ENCODE measurements around the gene ANO1.

DNA sequence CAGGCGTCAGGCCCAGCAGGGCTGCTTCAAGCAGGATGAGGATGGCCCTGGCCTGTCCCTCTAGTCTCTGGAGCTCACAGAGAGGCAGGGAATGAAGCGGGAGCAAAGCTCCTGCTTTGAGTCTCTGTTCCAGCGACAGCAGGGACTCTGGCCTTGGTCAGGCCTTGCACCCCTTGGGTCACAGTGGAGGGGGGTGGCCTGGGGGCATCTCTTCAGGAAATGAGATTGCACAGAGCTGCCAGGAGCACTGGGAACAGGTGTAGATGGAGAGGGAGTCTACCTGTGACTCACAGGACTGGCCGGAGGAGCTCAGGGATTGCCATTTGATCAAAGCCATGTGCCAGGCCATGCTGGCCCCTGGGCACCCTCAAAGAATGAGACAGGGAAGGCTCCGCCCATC is 1.6 kb downstream of the ANO1 start:
- TF ChIP-seq, protein P1, sequence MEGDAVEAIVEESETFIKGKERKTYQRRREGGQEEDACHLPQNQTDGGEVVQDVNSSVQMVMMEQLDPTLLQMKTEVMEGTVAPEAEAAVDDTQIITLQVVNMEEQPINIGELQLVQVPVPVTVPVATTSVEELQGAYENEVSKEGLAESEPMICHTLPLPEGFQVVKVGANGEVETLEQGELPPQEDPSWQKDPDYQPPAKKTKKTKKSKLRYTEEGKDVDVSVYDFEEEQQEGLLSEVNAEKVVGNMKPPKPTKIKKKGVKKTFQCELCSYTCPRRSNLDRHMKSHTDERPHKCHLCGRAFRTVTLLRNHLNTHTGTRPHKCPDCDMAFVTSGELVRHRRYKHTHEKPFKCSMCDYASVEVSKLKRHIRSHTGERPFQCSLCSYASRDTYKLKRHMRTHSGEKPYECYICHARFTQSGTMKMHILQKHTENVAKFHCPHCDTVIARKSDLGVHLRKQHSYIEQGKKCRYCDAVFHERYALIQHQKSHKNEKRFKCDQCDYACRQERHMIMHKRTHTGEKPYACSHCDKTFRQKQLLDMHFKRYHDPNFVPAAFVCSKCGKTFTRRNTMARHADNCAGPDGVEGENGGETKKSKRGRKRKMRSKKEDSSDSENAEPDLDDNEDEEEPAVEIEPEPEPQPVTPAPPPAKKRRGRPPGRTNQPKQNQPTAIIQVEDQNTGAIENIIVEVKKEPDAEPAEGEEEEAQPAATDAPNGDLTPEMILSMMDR (IDR thresholded peaks at IDR 0.05) = no peak
- no peak for TF ChIP-seq POLR2A (IDR thresholded peaks at IDR 0.05)
